Mucosa of rectum (tissue), 2 donors: ENCODE measurements around the gene CUL4A.
"Not testable (repeated sequence)": the region's sequence is repeated elsewhere in the genome, so short reads cannot be mapped to it uniquely, and the experiment has no call there.

Experiments
- H3K27ac ChIP-seq, 2 donors: one replicate each; pipeline ENCODE4 v1.7.0; 2013; ENCODE audit warnings: inconsistent platforms in 2 of 2, low read depth in 2 of 2, low read length in 2 of 2
- H3K27me3 ChIP-seq, 2 donors: one replicate each; pipeline ENCODE4 v1.7.0; 2013; ENCODE audit warnings: low read length in 2 of 2; ENCODE audit not compliant: control insufficient read depth in 2 of 2, insufficient read depth in 2 of 2
- H3K36me3 ChIP-seq, 2 donors: one replicate each; pipeline ENCODE4 v1.7.0; 2013; ENCODE audit warnings: low read length in 2 of 2; ENCODE audit not compliant: control insufficient read depth in 2 of 2, insufficient read depth in 2 of 2
- H3K4me1 ChIP-seq, 2 donors: one replicate each; pipeline ENCODE4 v1.7.0; 2013; ENCODE audit warnings: low read length in 2 of 2, mild to moderate bottlenecking in 1 of 2; ENCODE audit not compliant: control insufficient read depth in 2 of 2, insufficient read depth in 2 of 2
- H3K4me3 ChIP-seq, 2 donors: one replicate each; pipeline ENCODE4 v1.7.0; 2013; ENCODE audit warnings: low read length in 2 of 2
- H3K9ac ChIP-seq, 2 donors: one replicate each; pipeline ENCODE4 v1.7.0; 2013; ENCODE audit warnings: low read length in 2 of 2, low read depth in 1 of 2, mild to moderate bottlenecking in 1 of 2
- H3K9me3 ChIP-seq, 2 donors: one replicate each; pipeline ENCODE4 v1.7.0; 2013; ENCODE audit warnings: low read length in 2 of 2; ENCODE audit not compliant: control insufficient read depth in 2 of 2
- donor health status: healthy.
- donor health status: Normal muscosa, but diverticular disease.

CUL4A gene

DNA sequence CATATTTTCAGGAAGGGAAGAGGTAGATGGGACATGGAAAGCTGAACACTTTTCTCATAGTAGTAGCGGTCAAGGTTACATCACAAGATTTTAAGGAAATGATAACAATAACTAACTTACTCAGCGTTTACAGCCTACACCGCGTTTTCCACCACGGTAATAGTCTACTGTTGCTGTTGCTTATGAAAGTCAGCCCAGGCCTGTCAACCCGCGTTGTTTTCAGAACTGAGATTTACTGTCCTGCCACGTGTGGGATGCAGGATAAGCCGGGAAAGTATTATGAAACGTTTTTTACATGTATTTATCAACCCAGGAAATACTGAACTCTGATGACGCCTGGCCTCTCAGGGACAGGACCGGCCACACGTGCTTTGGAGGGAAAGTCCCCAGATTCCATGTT, 51.6 kb downstream of the CUL4A start:
- H3K4me1 ChIP-seq: no peaks in the 10 kb centered on the region
- H3K36me3 ChIP-seq: peaks cover 37 to 38% of the 10 kb centered on the region in 2 donors

DNA sequence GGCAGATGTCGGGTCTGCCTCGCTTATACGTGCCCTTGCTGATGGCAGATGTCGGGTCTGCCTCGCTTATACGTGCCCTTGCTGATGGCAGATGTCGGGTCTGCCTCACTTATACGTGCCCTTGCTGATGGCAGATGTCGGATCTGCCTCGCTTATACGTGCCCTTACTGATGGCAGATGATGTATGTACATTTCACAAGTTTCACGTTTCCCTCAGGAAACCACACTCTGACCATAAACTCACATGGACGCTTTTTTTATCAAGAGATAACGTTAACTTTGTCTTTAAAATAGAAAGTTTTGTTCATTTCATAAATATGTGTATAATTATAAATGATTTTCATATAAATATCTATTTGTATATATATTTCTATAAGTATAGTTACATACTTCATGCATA, 53.6 kb downstream of the CUL4A start:
- H3K4me1 ChIP-seq, H3K27me3 ChIP-seq, H3K9ac ChIP-seq, H3K4me3 ChIP-seq, H3K9me3 ChIP-seq, H3K27ac ChIP-seq: not testable (repeated sequence)
- H3K36me3 ChIP-seq: peaks cover 25 to 30% of the 10 kb centered on the region in 2 donors

More for the DNA sequence above, 51.6 kb downstream of the CUL4A start:
- Histone ChIP-seq H3K9ac (no peak overlapping the region), H3K9me3 (no peaks in the 10 kb centered on the region), H3K27ac (no peak overlapping the region), H3K27me3 (no peaks in the 10 kb centered on the region), H3K4me3 (no peak overlapping the region)

DNA sequence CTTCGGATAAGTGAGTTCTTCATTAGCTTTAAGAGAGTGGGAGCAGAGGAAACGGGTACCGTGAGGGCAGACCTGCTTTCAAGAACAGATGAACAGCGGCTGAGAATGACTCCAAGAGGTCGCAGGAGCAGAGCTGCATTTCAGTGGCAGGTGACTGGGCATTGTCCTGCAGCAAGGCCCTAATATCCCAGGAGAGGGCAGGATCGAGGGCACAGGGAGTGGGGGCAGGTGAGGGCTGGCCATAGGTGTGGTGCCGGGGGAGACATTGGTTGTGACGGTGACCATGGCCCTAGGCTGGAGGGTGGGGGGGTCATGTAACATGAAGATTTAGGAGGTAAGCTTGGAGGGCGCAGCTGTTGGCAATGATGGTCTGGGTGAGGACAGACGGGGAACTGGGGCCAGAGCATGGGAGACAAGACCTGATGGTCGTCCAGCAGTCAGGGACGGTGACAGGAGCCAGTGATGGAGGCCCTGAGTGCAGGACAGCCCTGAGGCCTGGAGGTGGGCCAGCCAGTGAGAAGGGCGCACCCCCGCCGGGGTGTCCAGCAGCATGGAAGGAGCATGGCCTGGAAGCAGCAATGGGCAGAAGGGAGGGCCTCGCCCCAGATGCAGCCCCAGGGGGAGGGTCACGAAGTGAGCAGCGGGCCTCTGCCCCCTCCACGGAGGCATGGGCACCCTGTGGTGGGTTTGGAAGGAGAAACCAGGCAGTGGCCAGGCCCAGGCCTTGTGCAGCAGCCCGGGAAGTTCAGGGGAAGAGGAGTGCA, 58.4 kb downstream of the CUL4A start:
- H3K27ac ChIP-seq: no peak overlapping the region
- no peak overlapping the region for H3K9ac ChIP-seq
- no peaks in the 10 kb centered on the region for H3K27me3 ChIP-seq
- no peak overlapping the region for H3K4me3 ChIP-seq
- H3K36me3 ChIP-seq: peaks cover 9 to 10% of the 10 kb centered on the region in 2 donors
- H3K4me1 ChIP-seq: no peaks in the 10 kb centered on the region
- no peaks in the 10 kb centered on the region for H3K9me3 ChIP-seq

DNA sequence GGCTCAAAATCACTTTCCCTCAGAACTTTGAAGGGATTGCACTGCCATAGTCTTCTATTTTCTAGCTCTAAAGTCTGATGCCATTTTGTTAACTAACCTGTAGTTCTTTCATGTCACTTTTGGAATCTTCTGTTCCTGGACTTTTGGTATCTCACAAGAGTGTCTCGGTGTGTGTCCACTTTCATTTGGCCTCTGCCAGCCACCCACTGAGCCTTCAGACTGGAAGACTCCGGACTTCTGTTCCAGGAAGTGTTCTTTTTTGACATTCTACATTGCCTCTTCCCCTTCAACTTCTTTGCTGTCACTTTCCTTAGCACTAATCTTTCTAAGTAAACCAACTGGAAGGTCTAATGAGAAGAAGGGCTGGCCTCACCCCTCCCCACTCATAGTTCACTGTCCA, 62.6 kb downstream of the CUL4A start:
- H3K4me1 ChIP-seq: no peaks in the 10 kb centered on the region
- H3K36me3 ChIP-seq: peaks cover 0 to 3% of the 10 kb centered on the region in 2 donors
- H3K9me3 ChIP-seq: no peaks in the 10 kb centered on the region
- H3K27ac ChIP-seq: no peak overlapping the region
- H3K9ac ChIP-seq: no peak overlapping the region
- H3K27me3 ChIP-seq: no peaks in the 10 kb centered on the region
- H3K4me3 ChIP-seq: no peak overlapping the region

DNA sequence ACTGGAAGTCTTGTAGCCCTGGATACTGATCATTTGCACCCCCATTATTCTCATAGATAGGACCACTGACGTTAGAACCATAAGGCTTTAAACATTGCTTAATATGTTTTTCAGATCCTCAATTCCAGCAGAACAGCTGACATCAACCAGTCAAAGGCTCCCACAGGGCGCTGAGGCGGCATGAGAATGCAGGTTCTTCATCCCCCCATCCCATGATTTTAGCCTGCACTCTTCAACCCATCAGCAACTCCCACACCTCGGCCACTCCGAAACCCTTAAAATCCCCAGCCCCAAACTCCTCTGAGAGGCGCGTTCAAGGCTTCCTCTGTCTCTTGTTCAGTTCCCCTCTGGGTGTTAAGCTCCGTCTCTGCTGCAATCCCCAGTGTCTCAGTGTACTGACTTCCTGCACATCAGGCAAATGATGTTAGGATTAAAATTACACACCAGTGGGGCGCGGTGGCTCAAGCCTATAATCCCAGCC, 63.3 kb downstream of the CUL4A start:
- H3K27me3 ChIP-seq: no peaks in the 10 kb centered on the region
- no peaks in the 10 kb centered on the region for H3K4me1 ChIP-seq
- no peak overlapping the region for H3K9ac ChIP-seq
- H3K36me3 ChIP-seq: peaks cover 0 to 3% of the 10 kb centered on the region in 2 donors
- no peaks in the 10 kb centered on the region for H3K9me3 ChIP-seq
- no peak overlapping the region for H3K4me3 ChIP-seq
- no peak overlapping the region for H3K27ac ChIP-seq

DNA sequence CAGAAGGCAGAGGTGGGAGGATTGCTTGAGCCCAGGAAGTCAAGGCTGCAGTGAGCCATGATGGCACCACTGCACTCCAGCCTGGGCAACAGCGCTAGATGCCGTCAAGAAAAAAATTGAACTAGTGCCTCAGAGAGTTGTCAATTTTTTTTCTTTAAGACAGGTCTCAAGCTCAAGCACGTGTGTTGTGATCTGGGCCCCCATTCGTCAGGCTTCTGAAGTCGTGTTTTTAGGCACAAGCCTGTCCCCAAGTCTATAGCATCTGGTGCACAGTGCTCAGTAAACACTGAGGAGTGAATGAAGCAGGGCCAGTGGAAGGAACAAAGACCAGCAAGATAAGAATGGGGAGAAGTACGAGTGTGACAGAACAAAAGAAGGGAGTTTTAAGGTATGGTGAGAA, 63.9 kb downstream of the CUL4A start:
- Histone ChIP-seq H3K9me3 (no peaks in the 10 kb centered on the region), H3K4me3 (no peak overlapping the region), H3K9ac (no peak overlapping the region), H3K36me3 (peaks cover 0 to 3% of the 10 kb centered on the region in 2 donors), H3K27me3 (no peaks in the 10 kb centered on the region), H3K4me1 (no peaks in the 10 kb centered on the region), H3K27ac (no peak overlapping the region)

DNA sequence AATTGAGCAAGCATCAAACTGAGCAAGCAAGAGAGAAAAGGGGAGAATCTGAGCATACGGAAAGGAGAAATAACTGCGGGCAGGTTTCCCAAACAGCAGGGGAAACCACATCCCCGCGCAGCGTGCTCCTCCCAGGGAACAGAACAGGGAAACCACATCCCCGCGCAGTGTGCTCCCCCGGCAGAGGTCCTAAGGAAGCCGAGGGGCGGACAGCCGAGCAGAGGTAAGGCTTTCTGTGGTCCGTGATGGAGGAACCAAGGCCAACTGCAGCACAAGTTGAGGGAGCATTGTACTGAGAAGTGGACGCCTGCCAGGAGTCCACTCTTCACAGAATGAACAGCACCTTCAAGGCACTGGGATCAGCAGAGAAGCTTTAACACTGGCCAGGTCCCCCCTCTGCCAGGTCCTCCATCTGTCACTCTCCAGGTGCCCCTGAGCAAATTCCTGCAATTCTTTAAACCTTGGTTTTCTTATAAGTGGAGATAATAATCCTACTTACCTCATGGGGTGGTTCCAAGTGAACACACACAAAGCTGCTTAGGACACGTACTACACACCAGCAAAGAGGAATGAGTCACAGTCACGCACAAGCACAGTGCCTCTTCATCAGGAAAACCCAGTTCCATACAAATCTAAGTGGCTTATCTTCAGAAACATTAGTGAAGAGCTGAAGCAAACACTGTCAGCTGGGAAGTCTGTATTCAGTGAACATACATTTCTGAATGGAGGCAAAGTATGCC, 64.6 kb downstream of the CUL4A start:
- no peaks in the 10 kb centered on the region for H3K4me1 ChIP-seq
- no peaks in the 10 kb centered on the region for H3K27me3 ChIP-seq
- H3K36me3 ChIP-seq: peaks cover 0 to 3% of the 10 kb centered on the region in 2 donors
- H3K9ac ChIP-seq: no peak overlapping the region
- H3K27ac ChIP-seq: no peak overlapping the region
- H3K4me3 ChIP-seq: no peak overlapping the region
- peaks cover 0 to 2% of the 10 kb centered on the region in 2 donors for H3K9me3 ChIP-seq

DNA sequence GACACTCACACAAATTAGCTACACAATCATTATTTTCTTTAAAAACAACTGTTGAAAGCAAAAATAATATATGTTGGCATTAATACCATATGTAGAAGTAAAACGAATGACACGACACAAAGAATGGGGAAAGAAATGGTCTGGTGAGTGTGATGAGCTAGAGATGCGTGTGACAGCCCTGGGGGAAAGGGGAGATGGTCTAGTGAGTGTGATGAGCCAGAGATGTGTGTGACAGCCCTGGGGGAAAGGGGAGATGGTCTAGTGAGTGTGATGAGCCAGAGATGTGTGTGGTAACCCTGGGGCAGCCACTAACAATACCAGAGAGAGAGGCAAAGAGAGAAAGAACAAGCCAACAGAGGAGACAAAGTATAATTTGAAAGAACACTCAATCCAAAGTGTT, 65.3 kb downstream of the CUL4A start:
- Histone ChIP-seq H3K4me1 (no peaks in the 10 kb centered on the region), H3K9ac (no peak overlapping the region), H3K4me3 (no peak overlapping the region), H3K9me3 (peaks cover 0 to 3% of the 10 kb centered on the region in 2 donors), H3K36me3 (peaks cover 0 to 3% of the 10 kb centered on the region in 2 donors), H3K27me3 (no peaks in the 10 kb centered on the region), H3K27ac (no peak overlapping the region)

DNA sequence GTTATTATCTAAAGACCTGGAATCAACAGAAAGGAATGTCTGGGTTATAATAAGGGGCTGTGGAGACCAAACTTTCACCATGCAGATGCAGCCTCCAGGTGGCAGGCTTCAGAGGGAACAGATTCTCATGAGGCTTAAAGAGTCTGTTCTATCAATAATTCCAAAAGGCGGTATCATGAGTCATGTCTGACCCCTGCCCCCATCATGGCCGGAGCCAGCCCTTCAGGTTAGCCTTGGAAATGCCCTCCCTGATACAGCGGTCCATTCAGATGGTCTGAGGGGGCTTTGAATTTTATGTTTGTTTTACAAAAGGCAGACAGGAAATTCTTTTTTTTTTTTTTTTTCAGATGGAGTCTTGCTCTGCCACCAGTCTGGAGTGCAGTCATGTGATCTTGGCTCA, 66.0 kb downstream of the CUL4A start:
- H3K27me3 ChIP-seq: no peaks in the 10 kb centered on the region
- H3K36me3 ChIP-seq: peaks cover 0 to 3% of the 10 kb centered on the region in 2 donors
- no peak overlapping the region for H3K27ac ChIP-seq
- peaks cover 0 to 3% of the 10 kb centered on the region in 2 donors for H3K9me3 ChIP-seq
- H3K4me1 ChIP-seq: no peaks in the 10 kb centered on the region
- H3K4me3 ChIP-seq: no peak overlapping the region
- H3K9ac ChIP-seq: no peak overlapping the region

DNA sequence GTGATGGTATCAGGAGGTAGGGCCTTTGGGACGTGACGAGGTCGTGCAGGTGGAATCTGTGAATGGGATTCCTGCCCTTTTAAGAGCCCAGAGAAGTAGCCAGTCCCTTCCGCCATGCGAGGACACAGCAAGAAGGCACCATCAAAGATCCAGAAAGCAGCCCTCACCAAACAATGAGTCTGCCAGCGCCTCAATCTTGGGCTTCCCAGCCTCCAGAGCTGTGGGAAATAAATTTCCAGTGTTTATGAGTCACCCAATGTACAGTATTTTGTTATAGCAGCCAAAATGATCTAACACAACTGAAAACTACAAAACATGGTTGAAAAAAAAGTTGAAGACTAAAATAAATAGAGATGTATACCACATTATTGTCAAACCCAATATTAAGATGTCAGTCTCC, 70.7 kb downstream of the CUL4A start:
- Histone ChIP-seq H3K9ac (no peak overlapping the region), H3K36me3 (no peaks in the 10 kb centered on the region), H3K4me1 (no peaks in the 10 kb centered on the region), H3K4me3 (no peak overlapping the region), H3K27me3 (no peaks in the 10 kb centered on the region), H3K27ac (no peak overlapping the region), H3K9me3 (peaks cover 0 to 3% of the 10 kb centered on the region in 2 donors)
